ENCODE data around the gene AHCYL2.

- no peak for TF ChIP-seq CTCF (conservative IDR thresholded peaks at IDR 0.05; ENCODE audit: low read length)
- TF ChIP-seq EZH2phosphoT487 (IDR thresholded peaks at IDR 0.05; ENCODE audit: borderline replicate concordance), result no peak
Observed at GRCh38 chr7:129263168-129263567, 38.3 kb downstream of the AHCYL2 start.

All from Loucy (cell line).